H1 (cell line): ENCODE results near the gene GNAI2. TPM values are rescaled to one million over a fixed set of nuclear protein-coding genes. Genes with fewer than 3 reads are reported as not detected.

Source experiments
- CTCF ChIA-PET: fragments of 300-600 bp; sonication (Branson Sonifier 250); formaldehyde crosslinking; loops from one replicate; lab custom pipeline; 2021; ENCODE audit not compliant: partially characterized antibody; lab: Charles Lee
- POLR2A ChIA-PET: fragments of 300-600 bp; sonication (Branson Sonifier 250); formaldehyde crosslinking; loops from one replicate; lab custom pipeline; 2021; ENCODE audit warnings: inconsistent platforms; ENCODE audit not compliant: partially characterized antibody; lab: Charles Lee
- DNase-seq, 2 experiments: peaks; one replicate each; pipeline versions ENCODE4 v3.0.0 to v3.0.0-alpha.2; 2010 to 2022; ENCODE audit warnings: low spot score in 2 of 2, low read depth in 1 of 2, mixed read lengths in 1 of 2
- FAIRE-seq: peaks from 2 replicates; lab custom pipeline; 2011; peaks lifted over from hg19 to GRCh38; lab: Jason Lieb, UNC
- H2AFZ ChIP-seq: 2 replicates; pipeline ENCODE4 v1.8.1; 2012; ENCODE audit warnings: low read length, inconsistent platforms
- H2AK5ac ChIP-seq: 2 replicates; pipeline ENCODE4 v1.6.1; 2013; ENCODE audit warnings: low read depth, low read length
- H2BK120ac ChIP-seq: replicated peaks from 2 replicates; pipeline ENCODE3; 2013; ENCODE audit warnings: low read depth, low read length, inconsistent platforms
- H2BK12ac ChIP-seq: 2 replicates; pipeline ENCODE4 v1.6.1; 2013; ENCODE audit warnings: low read depth, low read length
- H2BK15ac ChIP-seq: 2 replicates; pipeline ENCODE4 v1.6.1; 2013; ENCODE audit warnings: low read length
- H2BK20ac ChIP-seq: 2 replicates; pipeline ENCODE4 v1.6.1; 2013; ENCODE audit warnings: low read length
- H2BK5ac ChIP-seq: 2 replicates; pipeline ENCODE4 v1.6.1; 2013; ENCODE audit warnings: low read depth, low read length
- H3K14ac ChIP-seq: 2 replicates; pipeline ENCODE4 v1.6.1; 2013; ENCODE audit warnings: inconsistent platforms; ENCODE audit not compliant: insufficient read length
- H3K18ac ChIP-seq: 2 replicates; pipeline ENCODE4 v1.6.1; 2013; ENCODE audit warnings: low read length; ENCODE audit errors: extremely low read depth
- H3K23ac ChIP-seq: 2 replicates; pipeline ENCODE4 v1.6.1; 2013; ENCODE audit warnings: inconsistent platforms; ENCODE audit not compliant: insufficient read length
- H3K23me2 ChIP-seq: 2 replicates; pipeline ENCODE4 v1.6.1; 2013; ENCODE audit warnings: low read depth, low read length
- H3K27ac ChIP-seq: 2 replicates; pipeline ENCODE4 v1.6.1; 2011; ENCODE audit warnings: low read depth, low read length, inconsistent platforms
- H3K27me3 ChIP-seq, 4 experiments: replicated peaks in 1 of 4; 1 replicate in 1 of 4; 2 replicates in 3 of 4; pipeline versions ENCODE4 v1.6.1 to v1.8.1; 2011 to 2013; ENCODE audit warnings: low read length in 3 of 4, mild to moderate bottlenecking in 3 of 4, inconsistent platforms in 2 of 4, mixed read lengths in 2 of 4, moderate library complexity in 1 of 4; ENCODE audit not compliant: control insufficient read depth in 3 of 4, insufficient read depth in 3 of 4; ENCODE audit errors: extremely low read depth in 1 of 4
- H3K36me3 ChIP-seq, 4 experiments: 2 replicates each; pipeline versions ENCODE4 v1.6.1 to v1.8.1; 2011 to 2013; ENCODE audit warnings: mild to moderate bottlenecking in 4 of 4, low read length in 3 of 4, moderate library complexity in 2 of 4, control low read depth in 1 of 4, inconsistent platforms in 1 of 4; ENCODE audit not compliant: insufficient read depth in 4 of 4, control insufficient read depth in 2 of 4
- H3K4ac ChIP-seq: replicated peaks from 2 replicates; pipeline ENCODE3; 2013; ENCODE audit warnings: low read length, low read depth, mixed read lengths, inconsistent platforms; ENCODE audit not compliant: insufficient read length
- H3K4me1 ChIP-seq, 4 experiments: replicated peaks in 1 of 4; 1 replicate in 1 of 4; 2 replicates in 3 of 4; pipeline versions ENCODE4 v1.6.1 to v1.8.1; 2011 to 2013; ENCODE audit warnings: low read length in 3 of 4, inconsistent platforms in 2 of 4, mixed read lengths in 1 of 4; ENCODE audit not compliant: insufficient read depth in 4 of 4, control insufficient read depth in 3 of 4
- H3K4me2 ChIP-seq, 2 experiments: 2 replicates each; pipeline versions ENCODE4 v1.6.1 to v1.8.1; 2011 to 2013; ENCODE audit warnings: low read depth in 2 of 2, low read length in 2 of 2, control low read depth in 1 of 2, inconsistent platforms in 1 of 2, mild to moderate bottlenecking in 1 of 2; ENCODE audit not compliant: insufficient read depth in 1 of 2
- H3K4me3 ChIP-seq, 4 experiments: fragments of 200-600, 300-600 bp in 1 of 4; sonication (generic), shearing (Covaris generic), sonication (Bioruptor Twin) in 1 of 4; 2 replicates each; pipeline versions ENCODE4 v1.5.1 to v1.8.1; 2011 to 2016; ENCODE audit warnings: low read length in 4 of 4, low read depth in 3 of 4, control low read depth in 2 of 4, inconsistent platforms in 2 of 4, mild to moderate bottlenecking in 2 of 4, mixed read lengths in 1 of 4, moderate library complexity in 1 of 4; ENCODE audit not compliant: insufficient read depth in 2 of 4; ENCODE audit errors: extremely low read depth in 1 of 4
- H3K56ac ChIP-seq: replicated peaks from 2 replicates; pipeline ENCODE3; 2013; ENCODE audit warnings: low read depth, mild to moderate bottlenecking, mixed read lengths, low read length, inconsistent platforms; ENCODE audit not compliant: insufficient read length
- H3K79me1 ChIP-seq: 2 replicates; pipeline ENCODE4 v1.6.1; 2013; ENCODE audit warnings: low read depth, low read length, control low read depth
- H3K79me2 ChIP-seq, 2 experiments: 2 replicates each; pipeline versions ENCODE4 v1.6.1 to v1.8.1; 2012 to 2013; ENCODE audit warnings: low read length in 2 of 2, mild to moderate bottlenecking in 2 of 2, inconsistent platforms in 1 of 2; ENCODE audit not compliant: insufficient read depth in 2 of 2, control insufficient read depth in 1 of 2
- H3K9ac ChIP-seq, 4 experiments: replicated peaks in 1 of 4; 1 replicate in 1 of 4; 2 replicates in 3 of 4; pipeline versions ENCODE4 v1.6.1 to v1.8.1; 2011 to 2013; ENCODE audit warnings: low read depth in 3 of 4, low read length in 3 of 4, control low read depth in 2 of 4, mild to moderate bottlenecking in 2 of 4, moderate library complexity in 2 of 4, inconsistent platforms in 1 of 4; ENCODE audit errors: extremely low read depth in 1 of 4
- H3K9me3 ChIP-seq, 2 experiments: 2 replicates each; pipeline versions ENCODE4 v1.6.1 to v1.8.1; 2012 to 2013; ENCODE audit warnings: mild to moderate bottlenecking in 2 of 2, moderate library complexity in 2 of 2, control low read depth in 1 of 2, inconsistent platforms in 1 of 2, low read depth in 1 of 2, low read length in 1 of 2, mixed read lengths in 1 of 2; ENCODE audit not compliant: insufficient read depth in 2 of 2
- H4K20me1 ChIP-seq, 2 experiments: replicated peaks in 1 of 2; 2 replicates each; pipeline versions ENCODE3 to v1.8.1; 2011 to 2013; ENCODE audit warnings: inconsistent platforms in 2 of 2, low read length in 2 of 2, mild to moderate bottlenecking in 1 of 2; ENCODE audit not compliant: insufficient read depth in 2 of 2, control insufficient read depth in 1 of 2
- H4K5ac ChIP-seq: 2 replicates; pipeline ENCODE4 v1.6.1; 2013; ENCODE audit warnings: low read length, low read depth, mixed read lengths, inconsistent platforms; ENCODE audit not compliant: insufficient read length
- H4K8ac ChIP-seq: 2 replicates; pipeline ENCODE4 v1.8.0; 2013; ENCODE audit warnings: mild to moderate bottlenecking, moderate library complexity, low read length, inconsistent platforms; ENCODE audit not compliant: insufficient read depth; ENCODE audit errors: extremely low read depth
- H4K91ac ChIP-seq: replicated peaks from 2 replicates; pipeline ENCODE3; 2013; ENCODE audit warnings: low read length, mixed read lengths, inconsistent platforms; ENCODE audit not compliant: insufficient read length
- CEBPB ChIP-seq: IDR thresholded peaks from 2 replicates; pipeline ENCODE4 v1.6.1; 2012; ENCODE audit warnings: low read depth, low read length
- GTF2F1 ChIP-seq: IDR thresholded peaks from 2 replicates; pipeline ENCODE4 v1.6.1; 2012; ENCODE audit warnings: low read depth, low read length, improper control_type of control experiment, borderline replicate concordance
- JUND ChIP-seq: IDR thresholded peaks from 2 replicates; pipeline ENCODE4 v1.6.1; 2011; ENCODE audit warnings: mild to moderate bottlenecking, improper control_type of control experiment, low read length
- KDM4A ChIP-seq: IDR thresholded peaks from one replicate; pipeline ENCODE4 v1.7.1; 2012; ENCODE audit warnings: low read depth, mild to moderate bottlenecking, moderate library complexity, low read length, inconsistent platforms; ENCODE audit not compliant: severe bottlenecking
- POLR2AphosphoS5 ChIP-seq: IDR thresholded peaks from 2 replicates; pipeline ENCODE4 v1.6.1; 2011; ENCODE audit warnings: low read depth, low read length
- POU5F1 ChIP-seq: IDR thresholded peaks from 2 replicates; pipeline ENCODE4 v1.6.1; 2011; ENCODE audit warnings: low read depth, mild to moderate bottlenecking, low read length, moderate library complexity
- RAD21 ChIP-seq, 2 experiments: IDR thresholded peaks in 1 of 2; conservative IDR thresholded peaks in 1 of 2; 2 replicates each; pipeline ENCODE4 v1.6.1; 2011; ENCODE audit warnings: low read depth in 2 of 2, low read length in 2 of 2, improper control_type of control experiment in 1 of 2, inconsistent platforms in 1 of 2, mild to moderate bottlenecking in 1 of 2, moderate library complexity in 1 of 2
- SAP30 ChIP-seq: fragments of 300-600 bp; sonication (generic); IDR thresholded peaks from 2 replicates; pipeline ENCODE4 v1.7.1; 2012; ENCODE audit warnings: low read length, moderate library complexity, mild to moderate bottlenecking, inconsistent platforms; ENCODE audit not compliant: insufficient read depth, insufficient replicate concordance
- SIX5 ChIP-seq: IDR thresholded peaks from 2 replicates; pipeline ENCODE4 v1.6.1; 2011; ENCODE audit warnings: mild to moderate bottlenecking, low read depth, low read length
- SP1 ChIP-seq: IDR thresholded peaks from 2 replicates; pipeline ENCODE4 v1.6.1; 2011; ENCODE audit warnings: low read depth, low read length
- TCF12 ChIP-seq: IDR thresholded peaks from 2 replicates; pipeline ENCODE4 v1.6.1; 2011; ENCODE audit warnings: low read depth, mild to moderate bottlenecking, low read length
- WGBS, 2 experiments: shearing (Covaris generic) in 1 of 2; methylation state at CpG; one replicate each; pipeline versions ENCODE4 v1.1.6 to v1.1.7; 2013 to 2015; ENCODE audit warnings: low lambda C conversion rate in 2 of 2, mixed read lengths in 2 of 2, inconsistent platforms in 1 of 2, low coverage in 1 of 2, missing lambda C conversion rate in 1 of 2; ENCODE audit not compliant: insufficient replicate concordance in 2 of 2, insufficient coverage in 1 of 2, insufficient read length in 1 of 2; ENCODE audit errors: extremely low coverage in 1 of 2, missing lambda C conversion rate in 1 of 2; 5-methylcytosine and 5-hydroxymethylcytosine counted together
- polyA plus RNA-seq, 7 experiments: library from polyadenylated mRNA; depleted of rRNA in 3 of 7; stranded (reverse) in 5 of 7; unstranded in 2 of 7; fragments of >200 nt in 5 of 7; fragments of 200-250 nt in 2 of 7; gene quantifications; 1 replicate in 5 of 7; 2 replicates in 1 of 7; 4 replicates in 1 of 7; pipeline versions ENCODE4 v1.2.1 to v1.2.3, GENCODE V29; 2011 to 2013; ENCODE audit warnings: missing spikeins in 2 of 7, mixed read lengths in 2 of 7
- total RNA-seq: library from RNA; stranded (reverse); fragmentation: NEBNext Ultra II Directional; extraction: Animal tissue kit (Norgen Biotek cat#: 25700); gene quantifications from 2 replicates; pipeline ENCODE4 v1.2.1, GENCODE V29; 2021

GNAI2 gene
- total and polyA plus RNA-seq, 2 of the 8 experiments (the other 6 are each of a cell fraction or from before 2014, with no cell fraction given): 168 to 539 TPM

DNA sequence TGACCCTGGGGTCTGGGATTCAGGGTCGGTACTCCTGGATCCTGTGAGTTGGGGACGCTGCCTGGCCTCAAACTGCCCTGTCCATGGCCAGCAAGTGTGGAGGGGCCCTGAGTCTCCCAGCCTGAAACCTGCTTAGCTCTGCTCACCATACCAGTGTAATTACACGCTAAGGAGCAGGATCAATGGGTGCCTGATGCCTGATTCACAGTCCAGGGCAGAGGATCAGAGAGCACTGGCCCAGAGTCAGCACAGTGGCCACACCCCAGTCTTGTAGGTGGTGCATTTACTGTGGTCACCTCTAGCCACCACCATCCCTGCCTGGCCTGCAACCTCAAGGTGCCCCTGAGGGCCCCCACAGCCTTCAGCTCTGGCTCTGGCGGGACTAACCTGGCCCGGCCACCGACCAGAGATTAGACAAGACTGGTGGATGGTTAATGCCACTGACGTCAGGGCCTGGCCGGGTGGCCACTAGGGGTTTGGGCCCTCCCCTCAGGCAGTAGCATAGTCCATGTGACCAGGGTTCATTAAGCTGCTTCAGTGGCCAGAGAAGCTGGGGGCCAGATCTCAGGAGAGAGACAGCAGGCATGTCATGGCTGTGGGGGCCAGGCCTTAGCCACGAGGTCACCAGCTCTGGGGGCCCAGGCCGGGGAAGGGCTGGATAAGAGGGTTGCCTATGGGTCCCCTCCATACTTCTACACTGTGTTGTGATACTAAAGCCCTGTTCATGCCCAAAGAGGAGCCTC is 34.3 kb upstream of the GNAI2 start:
- Histone ChIP-seq H4K8ac (no peak overlapping the region), H3K79me2 (no peaks in the 10 kb centered on the region), H3K79me1 (no peaks in the 10 kb centered on the region), H2BK20ac (no peak overlapping the region), H3K23me2 (peaks cover 6% of the 10 kb centered on the region), H3K4ac (no peak overlapping the region), H3K27me3 (peaks cover 1 to 21% (median 19%) of the 10 kb centered on the region in 4 experiments), H3K27ac (no peak overlapping the region), H3K9ac (no peak overlapping the region), H3K36me3 (no peaks in the 10 kb centered on the region), H3K4me1 (peaks cover 0 to 21% (median 8%) of the 10 kb centered on the region in 4 experiments; a peak in 6 of 7 replicates), H4K5ac (no peak overlapping the region), H2BK12ac (no peak overlapping the region), H2AK5ac (no peak overlapping the region), H4K91ac (peak overlapping the region; percentile 35), H3K4me3 (no peak overlapping the region), H2BK5ac (no peak overlapping the region), H3K23ac (no peak overlapping the region), H2AFZ (no peak overlapping the region), H2BK15ac (peak overlapping the region; percentile 40; the same call in 1 of the 2 replicates), H3K14ac (no peak overlapping the region), H3K56ac (no peak overlapping the region), H3K9me3 (no peaks in the 10 kb centered on the region), H3K4me2 (no peak overlapping the region), H4K20me1 (no peaks in the 10 kb centered on the region), H3K18ac (no peak overlapping the region), H2BK120ac (no peak overlapping the region)
- TF ChIP-seq SP1 (no peak), TCF12 (no peak), KDM4A (no peak), SIX5 (no peak), RAD21 (IDR thresholded peaks at IDR 0.05 in 1 of 2, conservative IDR thresholded peaks at IDR 0.05 in 1 of 2; ENCODE audit: low read depth in 2 of 2, low read length in 2 of 2) (no peak), POU5F1 (no peak), CEBPB (no peak), POLR2AphosphoS5 (no peak), JUND (no peak), GTF2F1 (no peak), SAP30 (no peak)
- POLR2A ChIA-PET: interaction anchor here (0.7 to 1.6 kb wide), 5 partner anchors 10 to 114 kb away, joined by 3 to 5 read pairs (median 4); no protein-coding TSS in a partner anchor
- FAIRE-seq (no peak), DNase-seq (no peak)
- CTCF ChIA-PET: interaction anchor here (1.0 to 48.1 kb wide), 7 partner anchors 14 to 349 kb away, joined by 3 to 2149 read pairs (median 6); partner anchors contain the start of genes GNAI2, GNAT1, LSMEM2 and SEMA3B
- WGBS, 2 experiments: 87% methylated on average over 10 of the region's 10 CpGs; no CpG with 5 or more reads in 1 of the 2 experiments
